IMR-90 (cell line): ENCODE measurements around the gene KIF5C. TPM values are rescaled to one million over a fixed set of nuclear protein-coding genes. Genes with fewer than 3 reads are reported as not detected.

Experiments used
- ATAC-seq: fragments of 200-7000 bp; cut with Tn5 transposase; 2 replicates; pipeline ENCODE4 v1.9.1; 2020; ENCODE audit warnings: low read depth, mild to moderate bottlenecking, moderate library complexity
- BruUV-seq: library from RNA; stranded (reverse); fragments of 400-500 nt; replicated peaks from 2 replicates; lab custom pipeline; 2021; lab: Mats Ljungman, UMichigan
- CTCF ChIA-PET: fragments of 300-600 bp; formaldehyde crosslinking; extraction: SDS; loops from one replicate; lab custom pipeline; 2021; ENCODE audit warnings: antibody characterized with exemption; lab: Yijun Ruan, JAX
- POLR2A ChIA-PET: fragments of 300-600 bp; sonication (Branson Sonifier 250); formaldehyde crosslinking; loops from one replicate; lab custom pipeline; 2022; ENCODE audit warnings: antibody characterized with exemption; ENCODE audit not compliant: unreplicated experiment; lab: Charles Lee
- DNase-seq: peaks from one replicate; pipeline ENCODE4 v3.0.0; 2013
- H2AFZ ChIP-seq: replicated peaks from 2 replicates; pipeline ENCODE3; 2013; ENCODE audit warnings: low read length, mild to moderate bottlenecking; ENCODE audit not compliant: poor library complexity
- H2AK5ac ChIP-seq: 2 replicates; pipeline ENCODE4 v1.6.1; 2013; ENCODE audit warnings: low read depth, low read length, inconsistent platforms
- H2AK9ac ChIP-seq: replicated peaks from 2 replicates; pipeline ENCODE3; 2013; ENCODE audit warnings: mild to moderate bottlenecking, low read depth, low read length, moderate library complexity; ENCODE audit not compliant: poor library complexity
- H2BK120ac ChIP-seq: 2 replicates; pipeline ENCODE4 v1.6.1; 2013; ENCODE audit warnings: low read depth, low read length, inconsistent platforms
- H2BK15ac ChIP-seq: 3 replicates; pipeline ENCODE4 v1.6.1; 2013; ENCODE audit warnings: low read depth, low read length, inconsistent platforms
- H2BK20ac ChIP-seq: 2 replicates; pipeline ENCODE4 v1.6.1; 2013; ENCODE audit warnings: low read depth, mild to moderate bottlenecking, inconsistent platforms, low read length, moderate library complexity
- H2BK5ac ChIP-seq: 2 replicates; pipeline ENCODE4 v1.6.1; 2013; ENCODE audit warnings: mild to moderate bottlenecking, low read depth, low read length, inconsistent platforms; ENCODE audit not compliant: poor library complexity, severe bottlenecking
- H3K14ac ChIP-seq: replicated peaks from 2 replicates; pipeline ENCODE4 v1.6.1; 2013; ENCODE audit warnings: low read depth, low read length, inconsistent platforms
- H3K18ac ChIP-seq: 2 replicates; pipeline ENCODE4 v1.6.1; 2013; ENCODE audit warnings: low read depth, low read length, control low read depth
- H3K23ac ChIP-seq: 2 replicates; pipeline ENCODE4 v1.6.1; 2013; ENCODE audit warnings: low read depth, low read length, inconsistent platforms
- H3K27ac ChIP-seq: 2 replicates; pipeline ENCODE4 v1.5.1; 2013; ENCODE audit warnings: mild to moderate bottlenecking, control low read depth, low read length; ENCODE audit not compliant: insufficient read depth
- H3K27me3 ChIP-seq: 2 replicates; pipeline ENCODE4 v1.6.1; 2013; ENCODE audit warnings: low read length; ENCODE audit not compliant: control insufficient read depth, insufficient read depth
- H3K36me3 ChIP-seq: 2 replicates; pipeline ENCODE4 v1.6.1; 2013; ENCODE audit warnings: low read length, mixed read lengths; ENCODE audit not compliant: control insufficient read depth, insufficient read depth
- H3K4ac ChIP-seq: 2 replicates; pipeline ENCODE4 v1.6.1; 2013; ENCODE audit warnings: low read depth, low read length, inconsistent platforms
- H3K4me1 ChIP-seq: 2 replicates; pipeline ENCODE4 v1.6.1; 2013; ENCODE audit warnings: low read length, mixed read lengths; ENCODE audit not compliant: control insufficient read depth, insufficient read depth
- H3K4me2 ChIP-seq: 2 replicates; pipeline ENCODE4 v1.6.1; 2013; ENCODE audit warnings: low read depth, mild to moderate bottlenecking, control low read depth, low read length, moderate library complexity
- H3K4me3 ChIP-seq: 2 replicates; pipeline ENCODE4 v1.5.1; 2013; ENCODE audit warnings: low read depth, mild to moderate bottlenecking, control low read depth, low read length, moderate library complexity; ENCODE audit not compliant: insufficient read depth
- H3K56ac ChIP-seq: 2 replicates; pipeline ENCODE4 v1.6.1; 2013; ENCODE audit warnings: low read length, inconsistent platforms; ENCODE audit not compliant: insufficient read depth; ENCODE audit errors: extremely low read depth
- H3K79me1 ChIP-seq, 2 experiments: 2 replicates each; pipeline ENCODE4 v1.6.1; 2013; ENCODE audit warnings: low read length in 2 of 2, inconsistent platforms in 1 of 2, low read depth in 1 of 2
- H3K9ac ChIP-seq: 2 replicates; pipeline ENCODE4 v1.6.1; 2013; ENCODE audit warnings: low read depth, low read length, control low read depth
- H3K9me1 ChIP-seq: 2 replicates; pipeline ENCODE4 v1.6.1; 2013; ENCODE audit warnings: low read length, inconsistent platforms; ENCODE audit not compliant: insufficient read depth
- H3K9me3 ChIP-seq: 2 replicates; pipeline ENCODE4 v1.6.1; 2013; ENCODE audit warnings: low read length; ENCODE audit not compliant: control insufficient read depth, insufficient read depth
- H4K20me1 ChIP-seq: 2 replicates; pipeline ENCODE4 v1.6.1; 2013; ENCODE audit warnings: low read length, inconsistent platforms; ENCODE audit not compliant: insufficient read depth
- H4K5ac ChIP-seq: 2 replicates; pipeline ENCODE4 v1.6.1; 2013; ENCODE audit warnings: mild to moderate bottlenecking, low read depth, low read length, control low read depth
- H4K8ac ChIP-seq, 2 experiments: 2 replicates each; pipeline ENCODE4 v1.6.1; 2013; ENCODE audit warnings: low read depth in 2 of 2, low read length in 2 of 2, control low read depth in 1 of 2, inconsistent platforms in 1 of 2
- H4K91ac ChIP-seq: 2 replicates; pipeline ENCODE4 v1.6.1; 2013; ENCODE audit warnings: low read depth, low read length, inconsistent platforms; ENCODE audit not compliant: insufficient read depth
- BHLHE40 ChIP-seq: fragments of 150-350 bp; IDR thresholded peaks from 2 replicates; pipeline ENCODE4 v1.6.1; 2016; ENCODE audit warnings: mild to moderate bottlenecking, low read depth, low read length
- CEBPB ChIP-seq: IDR thresholded peaks from 2 replicates; pipeline ENCODE4 v1.6.1; 2012; ENCODE audit warnings: low read depth, low read length, improper control_type of control experiment
- CHD1 ChIP-seq: IDR thresholded peaks from 2 replicates; pipeline ENCODE4 v1.6.1; 2012; ENCODE audit warnings: low read depth, low read length, improper control_type of control experiment
- FOS ChIP-seq: fragments of 150-350 bp; IDR thresholded peaks from 2 replicates; pipeline ENCODE4 v1.6.1; 2016; ENCODE audit warnings: low read depth, low read length
- MAFK ChIP-seq: IDR thresholded peaks from 2 replicates; pipeline ENCODE4 v1.6.1; 2012; ENCODE audit warnings: low read depth, low read length, improper control_type of control experiment
- MAZ ChIP-seq: IDR thresholded peaks from 2 replicates; pipeline ENCODE4 v1.6.1; 2012; ENCODE audit warnings: low read depth, mild to moderate bottlenecking, low read length, improper control_type of control experiment, moderate library complexity, borderline replicate concordance
- MXI1 ChIP-seq: IDR thresholded peaks from 2 replicates; pipeline ENCODE4 v1.6.1; 2012; ENCODE audit warnings: low read depth, mild to moderate bottlenecking, low read length, moderate library complexity, borderline replicate concordance
- NFE2L2 ChIP-seq: fragments of 150-350 bp; IDR thresholded peaks from 2 replicates; pipeline ENCODE4 v1.6.1; 2016; ENCODE audit warnings: low read depth, mild to moderate bottlenecking, low read length
- POLR2A ChIP-seq: IDR thresholded peaks from 2 replicates; pipeline ENCODE4 v1.6.1; 2012; ENCODE audit warnings: mild to moderate bottlenecking, low read depth, low read length
- RAD21 ChIP-seq: IDR thresholded peaks from 2 replicates; pipeline ENCODE4 v1.6.1; 2012; ENCODE audit warnings: low read length, improper control_type of control experiment
- RCOR1 ChIP-seq: IDR thresholded peaks from 2 replicates; pipeline ENCODE4 v1.6.1; 2012; ENCODE audit warnings: mild to moderate bottlenecking, low read length, improper control_type of control experiment; ENCODE audit not compliant: insufficient replicate concordance
- RFX5 ChIP-seq: IDR thresholded peaks from 2 replicates; pipeline ENCODE4 v1.8.0; 2012; ENCODE audit warnings: low read depth, mild to moderate bottlenecking, low read length, moderate library complexity
- SMC3 ChIP-seq: fragments of 150-350 bp; IDR thresholded peaks from 2 replicates; pipeline ENCODE4 v1.6.1; 2016; ENCODE audit warnings: low read depth, mild to moderate bottlenecking, antibody characterized with exemption, low read length, moderate library complexity
- USF2 ChIP-seq: fragments of 150-350 bp; IDR thresholded peaks from 2 replicates; pipeline ENCODE4 v1.6.1; 2017; ENCODE audit warnings: mild to moderate bottlenecking, antibody characterized with exemption, low read length, low read depth
- dilution Hi-C: fragments of 300-500 bp; cut with HindIII; formaldehyde crosslinking; loops from one replicate; pipeline ENCODE4 v1.14.3; 2018; ENCODE audit warnings: low sequenced_read_pairs; ENCODE audit not compliant: unreplicated experiment
- in situ Hi-C: fragments of 300-500 bp; cut with MboI; formaldehyde crosslinking; loops from 3 replicates; pipeline ENCODE4 v1.14.3; 2019; ENCODE audit warnings: low sequenced_read_pairs, inconsistent platforms, mixed read lengths
- intact Hi-C: fragments of 100-400 bp; cut with micrococcal nuclease; formaldehyde crosslinking; loops from 2 replicates; pipeline ENCODE4 v1.10.0; 2022
- polyA plus RNA-seq, 3 experiments: library from polyadenylated mRNA; depleted of rRNA; stranded (reverse); fragments of >200 nt; gene quantifications; 2 replicates each; pipeline ENCODE4 v1.2.3, GENCODE V29; 2012; ENCODE audit warnings: low replicate concordance in 1 of 3
- total RNA-seq: library from RNA; depleted of rRNA; stranded (reverse); fragments of >200 nt; gene quantifications from 2 replicates; pipeline ENCODE4 v1.2.3, GENCODE V29; 2012
- TF ChIP-seq, protein P1 (sequence below): fragments of 150-350 bp; IDR thresholded peaks from 2 replicates; pipeline ENCODE4 v1.6.1; 2016; ENCODE audit warnings: low read depth, mild to moderate bottlenecking, low read length, moderate library complexity, borderline replicate concordance
- TF ChIP-seq, protein P2 (sequence below): conservative IDR thresholded peaks from 2 replicates; pipeline ENCODE4 v1.5.1; 2012; ENCODE audit warnings: mild to moderate bottlenecking, low read depth, low read length, improper control_type of control experiment

Gene KIF5C
- total and polyA plus RNA-seq, 2 of the 4 experiments (the other 2 are of a cell fraction), result 0.10 to 0.18 TPM

- dilution Hi-C loops (no loop called here), in situ Hi-C loops (loop anchor here (25.0 kb wide), 1 partner anchor 337 kb away; the partner anchor contains the start of gene EPC2), intact Hi-C loops (no loop called here)
- Histone ChIP-seq H2BK5ac (no peak overlapping the region), H2BK20ac (no peak overlapping the region), H3K4ac (no peak overlapping the region), H3K9me1 (no peaks in the 10 kb centered on the region), H2AFZ (no peak overlapping the region), H2BK15ac (no peak overlapping the region), H2BK120ac (no peak overlapping the region), H3K36me3 (no peaks in the 10 kb centered on the region), H3K27me3 (peaks cover 2% of the 10 kb centered on the region), H3K23ac (no peak overlapping the region), H2AK9ac (no peak overlapping the region), H4K20me1 (no peaks in the 10 kb centered on the region), H3K9ac (no peak overlapping the region), H3K4me2 (no peak overlapping the region), H3K4me1 (no peaks in the 10 kb centered on the region), H3K9me3 (no peaks in the 10 kb centered on the region), H3K14ac (no peak overlapping the region), H4K91ac (no peak overlapping the region), H3K4me3 (no peak overlapping the region), H2AK5ac (no peak overlapping the region), H3K56ac (no peak overlapping the region), H3K18ac (no peak overlapping the region), H4K5ac (no peak overlapping the region), H4K8ac (no peak overlapping the region), H3K27ac (no peak overlapping the region), H3K79me1 (no peaks in the 10 kb centered on the region)
- ChIA-PET CTCF (no interaction called here), POLR2A (no interaction called here)
- no peak for TF ChIP-seq USF2
- no peak for TF ChIP-seq MAZ
- TF ChIP-seq CEBPB, result no peak
- TF ChIP-seq RCOR1, result no peak
- TF ChIP-seq SMC3, result no peak
- TF ChIP-seq, protein P1, sequence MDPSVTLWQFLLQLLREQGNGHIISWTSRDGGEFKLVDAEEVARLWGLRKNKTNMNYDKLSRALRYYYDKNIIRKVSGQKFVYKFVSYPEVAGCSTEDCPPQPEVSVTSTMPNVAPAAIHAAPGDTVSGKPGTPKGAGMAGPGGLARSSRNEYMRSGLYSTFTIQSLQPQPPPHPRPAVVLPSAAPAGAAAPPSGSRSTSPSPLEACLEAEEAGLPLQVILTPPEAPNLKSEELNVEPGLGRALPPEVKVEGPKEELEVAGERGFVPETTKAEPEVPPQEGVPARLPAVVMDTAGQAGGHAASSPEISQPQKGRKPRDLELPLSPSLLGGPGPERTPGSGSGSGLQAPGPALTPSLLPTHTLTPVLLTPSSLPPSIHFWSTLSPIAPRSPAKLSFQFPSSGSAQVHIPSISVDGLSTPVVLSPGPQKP, result no peak
- TF ChIP-seq RAD21, result no peak
- no peak for TF ChIP-seq POLR2A
- TF ChIP-seq CHD1, result no peak
- TF ChIP-seq NFE2L2, result no peak
- TF ChIP-seq, protein P2, sequence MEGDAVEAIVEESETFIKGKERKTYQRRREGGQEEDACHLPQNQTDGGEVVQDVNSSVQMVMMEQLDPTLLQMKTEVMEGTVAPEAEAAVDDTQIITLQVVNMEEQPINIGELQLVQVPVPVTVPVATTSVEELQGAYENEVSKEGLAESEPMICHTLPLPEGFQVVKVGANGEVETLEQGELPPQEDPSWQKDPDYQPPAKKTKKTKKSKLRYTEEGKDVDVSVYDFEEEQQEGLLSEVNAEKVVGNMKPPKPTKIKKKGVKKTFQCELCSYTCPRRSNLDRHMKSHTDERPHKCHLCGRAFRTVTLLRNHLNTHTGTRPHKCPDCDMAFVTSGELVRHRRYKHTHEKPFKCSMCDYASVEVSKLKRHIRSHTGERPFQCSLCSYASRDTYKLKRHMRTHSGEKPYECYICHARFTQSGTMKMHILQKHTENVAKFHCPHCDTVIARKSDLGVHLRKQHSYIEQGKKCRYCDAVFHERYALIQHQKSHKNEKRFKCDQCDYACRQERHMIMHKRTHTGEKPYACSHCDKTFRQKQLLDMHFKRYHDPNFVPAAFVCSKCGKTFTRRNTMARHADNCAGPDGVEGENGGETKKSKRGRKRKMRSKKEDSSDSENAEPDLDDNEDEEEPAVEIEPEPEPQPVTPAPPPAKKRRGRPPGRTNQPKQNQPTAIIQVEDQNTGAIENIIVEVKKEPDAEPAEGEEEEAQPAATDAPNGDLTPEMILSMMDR, result no peak
- no peak for TF ChIP-seq FOS
- TF ChIP-seq RFX5, result no peak
- TF ChIP-seq BHLHE40, result no peak
- TF ChIP-seq MAFK, result no peak
- TF ChIP-seq MXI1, result no peak
- DNase-seq (no peak), ATAC-seq (no peak)
- no TSS peak for BruUV-seq
Observed at GRCh38 chr2:148974095-148974494, 99.1 kb downstream of the KIF5C start.
